Measurements from ENCODE around the gene ACADVL.

ACADVL gene

DNA sequence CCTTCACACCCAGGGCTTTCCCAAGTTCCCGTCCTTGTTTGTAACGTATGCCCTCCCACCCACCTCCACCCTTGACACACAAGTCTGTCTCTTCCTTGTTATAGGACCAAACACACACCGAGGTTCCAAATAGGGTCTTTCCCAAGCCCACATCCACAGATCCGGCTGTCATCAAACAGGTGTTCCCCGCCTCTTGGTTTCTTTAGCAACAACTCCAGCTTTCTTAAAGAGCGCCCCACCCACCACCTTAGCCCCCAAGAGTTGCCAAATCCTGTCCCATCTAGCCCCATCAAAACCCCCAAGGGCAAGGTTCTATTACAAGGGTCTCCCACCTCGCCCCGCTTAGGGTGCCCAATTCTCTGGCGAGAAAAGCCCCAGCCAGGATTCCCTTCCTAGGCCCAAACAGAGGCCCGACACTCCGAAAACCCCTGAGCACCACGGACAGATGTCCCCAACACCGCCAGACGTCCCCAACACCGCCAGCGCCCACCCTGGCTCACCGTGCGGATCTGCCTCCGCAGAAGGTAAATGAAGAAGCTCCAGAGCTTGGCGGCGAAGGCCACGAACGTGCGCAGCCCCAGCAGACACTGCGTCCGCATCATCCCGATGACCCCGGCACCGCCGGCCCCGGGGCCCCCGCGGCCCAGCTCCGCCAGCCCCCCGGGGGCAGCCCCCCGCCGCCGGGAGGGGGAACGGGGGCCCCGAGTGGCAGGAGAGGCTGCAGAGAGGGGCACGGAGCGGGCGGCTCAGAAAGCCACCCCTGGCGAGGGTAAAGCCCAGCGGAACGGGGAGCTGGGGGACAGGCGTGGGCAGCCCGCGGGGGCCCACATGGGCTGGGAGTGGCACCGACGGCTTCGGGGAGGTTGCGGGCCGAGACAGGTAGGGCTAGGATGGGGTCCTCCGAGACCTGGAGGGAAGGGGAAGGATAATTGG, 31.2 kb downstream of the ACADVL start:
- DNase-seq (ENCODE audit: low read depth in 2 of 3, low spot score in 2 of 3) = no peak

DNA sequence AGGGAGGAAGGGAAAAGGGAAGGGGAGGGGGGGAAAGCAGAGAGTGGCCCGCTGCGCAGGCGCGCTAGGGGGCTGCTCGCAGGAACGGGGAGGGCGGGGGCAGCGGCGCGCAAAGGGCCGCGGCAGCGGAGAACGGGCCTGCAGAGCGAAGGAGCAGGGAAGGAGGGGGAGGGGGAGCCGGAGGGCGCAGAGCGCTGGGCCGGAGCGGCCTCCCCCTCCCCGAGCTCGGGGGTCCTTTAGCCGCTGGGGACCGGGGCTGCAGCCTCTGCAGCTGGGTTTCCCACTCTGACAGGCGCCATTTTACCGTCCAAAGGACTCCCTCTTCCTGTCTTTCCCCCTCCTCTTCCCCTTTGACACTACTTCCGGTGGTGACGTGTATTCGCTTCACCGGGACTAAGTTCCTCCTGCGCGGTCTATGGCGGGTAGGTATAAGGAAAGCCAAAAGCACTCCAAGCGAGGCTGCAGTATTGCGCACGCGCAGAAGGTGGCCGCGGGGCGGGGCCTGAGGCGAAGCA, 32.0 kb downstream of the ACADVL start, which contains the start of gene CTDNEP1:
Gene CTDNEP1, minus strand, starts transcription at position 74 of the 515 bp plus-strand sequence. CDS start 438 bp downstream, outside the sequence.
- peak in 1 of 3 experiments; percentile 100 for DNase-seq (ENCODE audit: low read depth in 2 of 3, low spot score in 2 of 3)

GRCh38 chr17:7252176-7253043, 32.7 kb downstream of the ACADVL start, which contains the start of gene ELP5:
Gene ELP5, plus strand, starts transcription at chr17:7252215. Its CDS starts 336 bp downstream, at chr17:7252551.
- DNase-seq (ENCODE audit: low read depth in 2 of 3, low spot score in 2 of 3) = peak; percentile 93 to 100 (median 97)

DNA sequence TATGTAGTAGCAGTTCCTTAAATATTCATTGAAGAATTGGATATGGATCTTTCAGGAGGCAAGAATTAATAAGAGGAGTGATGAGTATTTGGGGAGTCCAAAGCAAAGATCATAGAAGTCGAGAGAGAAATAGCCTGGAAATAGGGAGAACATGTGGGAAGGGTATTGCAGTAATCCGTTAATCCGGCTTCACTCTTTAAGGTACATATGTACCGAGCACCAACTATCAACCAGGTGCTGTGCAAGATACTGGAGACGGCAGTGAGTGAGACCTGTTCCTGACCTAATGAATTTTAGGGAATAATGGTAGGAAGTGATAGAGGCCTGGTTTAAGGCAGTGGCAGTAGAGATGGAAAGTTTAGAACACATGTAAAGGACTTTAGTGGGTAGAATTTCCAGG, 33.3 kb downstream of the ACADVL start:
- no peak for DNase-seq (ENCODE audit: low read depth in 2 of 3, low spot score in 2 of 3)

DNA sequence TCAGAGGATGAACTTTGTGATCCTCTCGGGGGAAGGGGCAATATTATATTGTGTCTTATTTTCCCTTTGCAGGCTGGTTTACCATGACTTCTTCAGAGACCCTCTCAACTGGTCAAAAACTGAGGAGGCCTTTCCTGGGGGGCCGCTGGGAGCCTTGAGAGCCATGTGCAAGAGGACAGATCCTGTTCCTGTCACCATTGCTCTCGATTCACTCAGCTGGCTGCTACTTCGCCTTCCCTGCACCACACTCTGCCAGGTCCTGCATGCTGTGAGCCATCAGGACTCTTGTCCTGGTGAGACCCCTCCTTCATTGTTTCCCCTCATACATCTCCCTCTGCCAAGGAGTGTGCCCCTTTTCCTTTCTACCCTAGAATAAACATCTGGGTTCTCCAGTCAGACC, 34.8 kb downstream of the ACADVL start:
- DNase-seq (ENCODE audit: low read depth in 2 of 3, low spot score in 2 of 3) = no peak

- no peak for DNase-seq (ENCODE audit: low read depth in 2 of 3, low spot score in 2 of 3)
Measured at GRCh38 chr17:7256766-7257456, 37.2 kb downstream of the ACADVL start.

GRCh38 chr17:7258731-7259554, 39.2 kb downstream of the ACADVL start:
- no peak for DNase-seq (ENCODE audit: low read depth in 2 of 3, low spot score in 2 of 3)

DNA sequence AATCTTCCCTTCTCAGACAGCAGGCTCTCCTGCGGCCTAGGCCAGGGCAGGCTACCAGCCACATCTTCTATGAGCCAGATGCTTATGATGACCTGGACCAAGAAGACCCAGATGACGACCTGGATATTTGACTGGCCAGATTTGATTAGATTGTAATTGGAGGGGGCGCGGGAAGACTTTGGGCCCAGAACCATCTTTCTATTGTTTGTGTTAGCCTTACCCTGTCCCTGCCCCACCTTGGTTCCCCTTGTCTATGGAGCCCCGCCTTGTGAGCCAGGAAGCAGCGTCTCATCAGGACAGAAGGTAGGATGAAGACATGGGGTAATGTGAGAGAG, 39.8 kb downstream of the ACADVL start:
- no peak for DNase-seq (ENCODE audit: low read depth in 2 of 3, low spot score in 2 of 3)

GRCh38 chr17:7260151-7260550, 40.4 kb downstream of the ACADVL start:
- no peak for DNase-seq (ENCODE audit: low read depth in 2 of 3, low spot score in 2 of 3)

- no peak for DNase-seq (ENCODE audit: low read depth in 2 of 3, low spot score in 2 of 3)
Measured at GRCh38 chr17:7260651-7261378, 41.1 kb downstream of the ACADVL start.

DNA sequence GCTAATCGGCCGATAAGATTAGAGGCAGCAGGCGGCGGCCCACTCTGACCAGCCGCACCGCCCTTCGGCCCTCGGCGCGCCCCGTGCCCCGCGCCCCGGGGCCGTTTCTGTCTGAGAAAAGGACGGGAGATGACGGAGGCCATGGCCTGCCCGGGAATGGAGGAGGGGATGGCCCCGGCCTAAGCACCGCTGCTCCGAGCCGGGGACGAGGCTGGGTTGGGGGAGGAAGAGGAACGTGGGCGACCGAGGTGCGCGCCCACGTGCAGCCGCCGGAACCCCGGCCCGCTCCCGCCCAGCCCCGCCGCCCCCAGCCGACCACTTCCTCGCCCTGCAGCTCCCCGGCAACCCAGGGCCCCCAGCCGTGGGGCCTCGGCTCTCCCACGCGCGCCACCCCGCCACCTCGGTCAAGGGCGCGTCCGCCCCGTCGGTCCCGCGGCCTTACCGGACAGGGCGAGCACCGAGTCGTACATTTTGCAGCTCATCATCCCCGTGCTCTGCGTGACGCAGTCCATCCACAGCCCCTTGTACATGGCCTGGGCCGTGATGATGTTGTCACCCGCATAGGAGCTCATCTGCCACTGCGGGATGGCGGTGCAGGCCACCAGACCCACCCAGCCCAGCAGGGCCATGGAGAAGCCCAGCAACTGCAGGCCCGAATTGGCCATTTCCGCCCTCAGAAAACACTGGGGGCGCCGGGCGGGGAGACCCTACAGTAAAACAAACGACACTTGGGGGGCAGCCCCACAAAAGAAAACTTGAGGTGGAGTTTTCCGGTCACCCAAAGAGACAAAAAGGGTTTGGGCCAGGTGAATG, 41.8 kb downstream of the ACADVL start:
- DNase-seq (ENCODE audit: low read depth in 2 of 3, low spot score in 2 of 3) = no peak

- DNase-seq (ENCODE audit: low read depth in 2 of 3, low spot score in 2 of 3) = no peak
Measured at GRCh38 chr17:7262192-7262934, 42.6 kb downstream of the ACADVL start, which contains the start of gene CLDN7. Gene CLDN7, minus strand, starts transcription at chr17:7262478. Its CDS starts 435 bp downstream, at chr17:7262043.

DNA sequence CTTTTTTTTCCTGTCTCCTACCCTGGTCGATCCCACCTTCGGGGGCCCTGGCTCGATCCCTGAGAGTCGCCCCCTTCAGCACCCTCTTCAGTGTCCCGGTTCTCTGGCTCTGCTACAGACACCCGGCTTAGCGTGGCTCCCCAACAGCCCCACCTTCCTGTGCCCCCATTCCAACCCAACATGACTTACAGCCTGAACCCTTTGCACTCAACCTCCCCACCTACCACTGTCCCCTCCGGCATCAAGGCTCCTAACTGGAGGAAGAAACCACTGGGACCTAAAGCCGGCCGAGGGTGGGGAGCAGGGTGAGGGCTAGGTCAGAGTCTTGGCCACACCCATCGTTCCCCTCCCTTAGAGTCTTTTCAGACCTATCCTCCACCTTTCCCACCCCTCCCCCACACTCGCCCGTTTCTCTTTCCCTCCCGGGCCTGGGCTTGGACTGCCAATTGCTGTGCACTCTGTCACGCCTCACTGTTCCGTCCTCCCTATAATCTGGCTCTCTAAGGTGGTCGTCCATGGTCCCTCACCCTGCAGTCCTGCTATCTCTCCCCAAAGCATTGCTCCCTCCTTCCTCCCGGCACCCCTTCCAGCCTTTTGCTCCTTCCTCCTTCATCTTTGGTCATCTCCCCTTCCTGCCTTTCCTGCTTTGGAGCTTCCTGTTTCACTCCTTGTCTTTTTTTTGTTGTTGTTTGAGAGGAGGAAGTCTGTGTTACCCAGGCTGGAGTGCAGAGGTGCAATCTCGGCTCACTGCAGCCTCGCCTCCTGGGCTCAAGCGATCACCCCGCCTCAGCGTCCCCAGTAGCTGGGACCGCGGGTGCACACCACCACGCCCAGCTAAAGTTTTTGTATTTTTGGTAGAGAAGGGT, 43.4 kb downstream of the ACADVL start:
- DNase-seq (ENCODE audit: low read depth in 2 of 3, low spot score in 2 of 3) = no peak

GRCh38 chr17:7263801-7264078, 44.0 kb downstream of the ACADVL start:
- no peak for DNase-seq (ENCODE audit: low read depth in 2 of 3, low spot score in 2 of 3)

GRCh38 chr17:7266784-7267183, 47.0 kb downstream of the ACADVL start:
- no peak for DNase-seq (ENCODE audit: low read depth in 2 of 3, low spot score in 2 of 3)
